Smooth muscle cell (in vitro differentiated cells): Measurements from ENCODE around the gene NKX1-2. TPM values are rescaled to one million over a fixed set of nuclear protein-coding genes. Genes with fewer than 3 reads are reported as not detected.

ENCODE experiments used
- DNase-seq: peaks from one replicate; lab custom pipeline; 2025; ENCODE audit not compliant: unreplicated experiment; lab: John Stamatoyannopoulos, UW
- H2AFZ ChIP-seq: fragments of 200-600 bp; sonication (generic); 2 replicates; pipeline ENCODE4 v1.6.0; 2016; ENCODE audit warnings: antibody characterized with exemption, low read depth, mild to moderate bottlenecking
- H3F3A ChIP-seq: fragments of 200-600 bp; sonication (generic); 2 replicates; pipeline ENCODE4 v1.6.0; 2017; ENCODE audit warnings: antibody characterized with exemption, low read depth
- H3K27ac ChIP-seq: fragments of 200-600 bp; sonication (generic); 2 replicates; pipeline ENCODE4 v1.5.1; 2016; ENCODE audit warnings: low read depth, mild to moderate bottlenecking
- H3K27me3 ChIP-seq: fragments of 200-600 bp; sonication (generic); 2 replicates; pipeline ENCODE4 v1.6.1; 2016; ENCODE audit warnings: low read depth, mild to moderate bottlenecking
- H3K36me3 ChIP-seq: fragments of 200-600 bp; sonication (generic); 2 replicates; pipeline ENCODE4 v1.5.1; 2016; ENCODE audit warnings: low read depth
- H3K4me1 ChIP-seq: fragments of 200-600 bp; sonication (generic); 2 replicates; pipeline ENCODE4 v1.5.1; 2016; ENCODE audit warnings: low read depth
- H3K4me2 ChIP-seq: fragments of 200-600 bp; sonication (generic); 2 replicates; pipeline ENCODE4 v1.6.0; 2016; ENCODE audit warnings: mild to moderate bottlenecking
- H3K4me3 ChIP-seq: fragments of 200-600 bp; sonication (generic); 2 replicates; pipeline ENCODE4 v1.5.1; 2016; ENCODE audit warnings: mild to moderate bottlenecking
- H3K79me2 ChIP-seq: fragments of 200-600 bp; sonication (generic); 2 replicates; pipeline ENCODE4 v1.6.0; 2016; ENCODE audit warnings: low read depth, mild to moderate bottlenecking
- H3K9ac ChIP-seq: fragments of 200-600 bp; sonication (generic); 2 replicates; pipeline ENCODE4 v1.6.0; 2016; ENCODE audit warnings: low read depth
- H3K9me3 ChIP-seq: fragments of 200-600 bp; sonication (generic); replicated peaks from 2 replicates; pipeline ENCODE4 v1.5.1; 2016; ENCODE audit warnings: low read depth
- H4K20me1 ChIP-seq: fragments of 200-600 bp; sonication (generic); 2 replicates; pipeline ENCODE4 v1.6.0; 2016; ENCODE audit warnings: low read depth
- CTCF ChIP-seq: fragments of 200-600 bp; sonication (generic); IDR thresholded peaks from 2 replicates; pipeline ENCODE4 v1.5.1; 2017; ENCODE audit warnings: borderline replicate concordance, mild to moderate bottlenecking, antibody characterized with exemption; ENCODE audit not compliant: insufficient read depth, poor library complexity, severe bottlenecking
- WGBS: methylation state at CpG from one replicate; pipeline ENCODE4 v1.1.7; 2016; ENCODE audit warnings: low lambda C conversion rate; 5-methylcytosine and 5-hydroxymethylcytosine counted together
- polyA plus RNA-seq: library from polyadenylated mRNA; unstranded; fragments of >200 nt; fragmentation: Nextera tagmentation; extraction: Ambion mirVana; gene quantifications from 2 replicates; pipeline ENCODE4 v1.2.1, GENCODE V29; 2016
- total RNA-seq: library from RNA; depleted of rRNA; stranded (reverse); fragments of >200 nt; gene quantifications from 2 replicates; pipeline ENCODE4 v1.2.3, GENCODE V29; 2014

NKX1-2 gene
- total and polyA plus RNA-seq, 2 experiments from 2014 or later, result not detected

- Histone ChIP-seq H3K4me3 (peak overlapping the region; percentile 94), H3K9ac (no peak overlapping the region), H3K27me3 (no peaks in the 10 kb centered on the region), H3K4me1 (no peaks in the 10 kb centered on the region), H3K9me3 (no peaks in the 10 kb centered on the region), H2AFZ (peak overlapping the region; percentile 99), H3F3A (no peaks in the 10 kb centered on the region), H3K79me2 (no peaks in the 10 kb centered on the region), H3K27ac (no peak overlapping the region), H3K36me3 (no peaks in the 10 kb centered on the region), H4K20me1 (no peaks in the 10 kb centered on the region), H3K4me2 (peak overlapping the region; percentile 91)
- WGBS, result 78% methylated on average over 8 of the region's 8 CpGs
- TF ChIP-seq CTCF, result no peak
- no peak for DNase-seq
Measured at GRCh38 chr10:124462348-124462695, 12.5 kb upstream of the NKX1-2 start.

GRCh38 chr10:124461642-124462347 lies 12.0 kb upstream of the NKX1-2 start, which contains the start of gene LHPP:
LHPP (plus strand) TSS chr10:124461823; CDS start chr10:124461863, 40 bp downstream.
- Histone ChIP-seq H3F3A (no peaks in the 10 kb centered on the region), H3K27me3 (no peaks in the 10 kb centered on the region), H3K9me3 (no peaks in the 10 kb centered on the region), H4K20me1 (no peaks in the 10 kb centered on the region), H3K9ac (peak within 1 kb of the TSS; percentile 34), H3K36me3 (no peaks in the 10 kb centered on the region), H3K4me3 (peak within 1 kb of the TSS; percentile 94), H3K4me1 (no peaks in the 10 kb centered on the region), H3K27ac (no peak within 1 kb of the TSS), H3K4me2 (peak within 1 kb of the TSS; percentile 91), H3K79me2 (no peaks in the 10 kb centered on the region), H2AFZ (peak within 1 kb of the TSS; percentile 99)
- TF ChIP-seq CTCF, result peak; percentile 40
- peak; percentile 56 for DNase-seq
- 3% methylated on average over 53 of the region's 81 CpGs for WGBS

GRCh38 chr10:124460144-124460543 lies 10.3 kb upstream of the NKX1-2 start:
- H3K36me3 ChIP-seq, result no peaks in the 10 kb centered on the region
- WGBS, result 88% methylated on average over 5 of the region's 5 CpGs
- no peak overlapping the region for H3K9ac ChIP-seq
- no peaks in the 10 kb centered on the region for H3K9me3 ChIP-seq
- no peak for TF ChIP-seq CTCF
- H3K27ac ChIP-seq, result no peak overlapping the region
- H3F3A ChIP-seq, result no peaks in the 10 kb centered on the region
- H3K4me3 ChIP-seq, result no peak overlapping the region
- H4K20me1 ChIP-seq, result no peaks in the 10 kb centered on the region
- no peaks in the 10 kb centered on the region for H3K4me1 ChIP-seq
- H3K4me2 ChIP-seq, result no peak overlapping the region
- no peak overlapping the region for H2AFZ ChIP-seq
- H3K27me3 ChIP-seq, result peaks cover 11% of the 10 kb centered on the region
- DNase-seq, result no peak
- no peaks in the 10 kb centered on the region for H3K79me2 ChIP-seq

GRCh38 chr10:124459395-124459794 lies 9.6 kb upstream of the NKX1-2 start:
- DNase-seq, result no peak
- Histone ChIP-seq H3K4me1 (no peaks in the 10 kb centered on the region), H4K20me1 (no peaks in the 10 kb centered on the region), H3K27me3 (peaks cover 19% of the 10 kb centered on the region), H3K4me3 (no peak overlapping the region), H2AFZ (no peak overlapping the region), H3K27ac (no peak overlapping the region), H3F3A (no peaks in the 10 kb centered on the region), H3K9ac (no peak overlapping the region), H3K9me3 (no peaks in the 10 kb centered on the region), H3K4me2 (no peak overlapping the region), H3K79me2 (no peaks in the 10 kb centered on the region), H3K36me3 (no peaks in the 10 kb centered on the region)
- no peak for TF ChIP-seq CTCF
- 40% methylated on average over 1 of the region's 1 CpG for WGBS
